HepG2 (cell line): ENCODE data around the gene TMEM253. TPM values are rescaled to one million over a fixed set of nuclear protein-coding genes. Genes with fewer than 3 reads are reported as not detected.

ENCODE experiments used
- ETV5 ChIP-seq: IDR thresholded peaks from 2 replicates; pipeline ENCODE4 v1.6.1; 2018; ENCODE audit warnings: missing biosample characterization, missing genetic modification reagents, inconsistent platforms, borderline replicate concordance
- RNF219 ChIP-seq: sonication (generic); formaldehyde crosslinking; IDR thresholded peaks from 2 replicates; pipeline ENCODE4 v1.5.0; 2020; ENCODE audit warnings: mild to moderate bottlenecking, missing genetic modification reagents
- THAP7 ChIP-seq: sonication (generic); formaldehyde crosslinking; IDR thresholded peaks from 2 replicates; pipeline ENCODE4 v1.8.1; 2023; ENCODE audit warnings: mild to moderate bottlenecking, missing genetic modification reagents
- YY1 ChIP-seq: IDR thresholded peaks from 2 replicates; pipeline ENCODE4 v1.6.1; 2011; ENCODE audit warnings: low read length, low read depth, moderate library complexity, mild to moderate bottlenecking; ENCODE audit not compliant: insufficient read depth, insufficient replicate concordance
- ZNF512 ChIP-seq: sonication (generic); formaldehyde crosslinking; IDR thresholded peaks from 2 replicates; pipeline ENCODE4 v1.4.0; 2020; ENCODE audit warnings: mild to moderate bottlenecking, missing genetic modification reagents
- ZNF841 ChIP-seq: sonication (generic); formaldehyde crosslinking; IDR thresholded peaks from 2 replicates; pipeline ENCODE4 v1.8.1; 2023; ENCODE audit warnings: missing genetic modification reagents, borderline replicate concordance
- polyA plus RNA-seq, 8 experiments: library from polyadenylated mRNA; depleted of rRNA in 3 of 8; stranded (reverse) in 7 of 8; unstranded in 1 of 8; fragments of >200 nt; fragmentation: Illumina TruSeq in 4 of 8; extraction: Trizol in 4 of 8; gene quantifications; 2 replicates each; pipeline versions ENCODE4 v1.2.1 to v1.2.3, GENCODE V29; 2011 to 2016; ENCODE audit warnings: low read depth in 4 of 8, missing spikeins in 1 of 8, mixed read lengths in 1 of 8; ENCODE audit not compliant: insufficient read depth in 1 of 8
- total RNA-seq, 5 experiments: library from RNA; depleted of rRNA; stranded (reverse); fragments of >200 nt; fragmentation: Illumina TruSeq; extraction: Trizol; gene quantifications; 2 replicates each; pipeline ENCODE4 v1.2.3, GENCODE V29; 2016; ENCODE audit warnings: low read depth in 1 of 5

Gene TMEM253
- total and polyA plus RNA-seq, 2 of the 13 experiments (the other 11 are each of a cell fraction or from before 2014, with no cell fraction given) = 0.29 to 0.45 TPM

DNA sequence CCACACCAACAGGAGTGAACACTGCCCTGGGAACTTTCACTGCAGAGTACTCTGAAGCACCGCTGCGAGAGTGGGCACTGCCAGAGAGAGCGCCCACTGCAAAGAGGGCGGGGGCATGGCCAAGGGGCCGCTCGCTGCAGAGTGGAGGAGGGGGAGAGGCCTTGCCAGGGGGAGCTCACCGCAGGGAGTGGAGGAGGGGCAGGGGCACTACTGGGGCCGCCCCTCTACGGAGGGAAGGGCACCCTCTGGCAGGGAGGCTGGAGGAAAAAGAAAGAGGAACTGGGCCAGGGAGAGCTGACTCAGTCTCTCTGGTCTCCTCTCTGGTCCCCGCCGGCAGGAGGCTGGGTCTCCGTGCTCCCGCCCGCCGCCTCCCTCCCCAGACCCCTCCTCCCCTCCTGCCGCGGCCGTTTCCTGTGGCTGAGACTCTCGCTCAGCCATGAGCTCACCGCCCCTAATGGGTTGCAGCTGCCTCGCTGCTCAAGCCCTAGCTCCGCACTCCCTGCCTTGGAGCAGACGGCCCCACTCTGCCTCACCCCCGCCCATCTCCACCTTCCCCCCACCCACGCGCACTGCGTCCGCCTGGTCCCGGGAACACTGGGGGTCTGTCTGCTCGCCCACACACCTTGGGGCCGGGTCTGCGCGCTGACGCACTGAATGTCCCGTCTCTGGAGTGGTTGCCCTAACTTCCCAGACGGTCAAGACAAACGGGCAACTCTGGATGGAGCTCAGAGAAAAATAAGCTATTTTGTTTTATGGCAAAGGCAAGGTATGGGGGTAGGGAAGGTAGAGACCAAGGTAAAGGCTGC lies 29.4 kb upstream of the TMEM253 start (continued):
- no peak for TF ChIP-seq RNF219
- no peak for TF ChIP-seq THAP7 (CRISPR knock-in tag)
- peak; percentile 60 for TF ChIP-seq ETV5 (CRISPR knock-in tag)
- no peak for TF ChIP-seq ZNF841 (CRISPR knock-in tag)
- no peak for TF ChIP-seq ZNF512 (CRISPR knock-in tag)
- peak; percentile 45 for TF ChIP-seq YY1
